HG03565 (cell line): ENCODE measurements around the gene AP2S1.
A peak's percentile ranks its signal among the peaks of the same experiment; 100 is the strongest.
"Not testable (repeated sequence)": the region's sequence is repeated elsewhere in the genome, so short reads cannot be mapped to it uniquely, and the experiment has no call there.

Source experiments
- ATAC-seq: cut with Tn5 transposase; IDR thresholded peaks from one replicate; pipeline ENCODE4 v1.9.1; 2021; ENCODE audit warnings: mild to moderate bottlenecking, moderate library complexity; ENCODE audit not compliant: unreplicated experiment

Gene AP2S1

DNA sequence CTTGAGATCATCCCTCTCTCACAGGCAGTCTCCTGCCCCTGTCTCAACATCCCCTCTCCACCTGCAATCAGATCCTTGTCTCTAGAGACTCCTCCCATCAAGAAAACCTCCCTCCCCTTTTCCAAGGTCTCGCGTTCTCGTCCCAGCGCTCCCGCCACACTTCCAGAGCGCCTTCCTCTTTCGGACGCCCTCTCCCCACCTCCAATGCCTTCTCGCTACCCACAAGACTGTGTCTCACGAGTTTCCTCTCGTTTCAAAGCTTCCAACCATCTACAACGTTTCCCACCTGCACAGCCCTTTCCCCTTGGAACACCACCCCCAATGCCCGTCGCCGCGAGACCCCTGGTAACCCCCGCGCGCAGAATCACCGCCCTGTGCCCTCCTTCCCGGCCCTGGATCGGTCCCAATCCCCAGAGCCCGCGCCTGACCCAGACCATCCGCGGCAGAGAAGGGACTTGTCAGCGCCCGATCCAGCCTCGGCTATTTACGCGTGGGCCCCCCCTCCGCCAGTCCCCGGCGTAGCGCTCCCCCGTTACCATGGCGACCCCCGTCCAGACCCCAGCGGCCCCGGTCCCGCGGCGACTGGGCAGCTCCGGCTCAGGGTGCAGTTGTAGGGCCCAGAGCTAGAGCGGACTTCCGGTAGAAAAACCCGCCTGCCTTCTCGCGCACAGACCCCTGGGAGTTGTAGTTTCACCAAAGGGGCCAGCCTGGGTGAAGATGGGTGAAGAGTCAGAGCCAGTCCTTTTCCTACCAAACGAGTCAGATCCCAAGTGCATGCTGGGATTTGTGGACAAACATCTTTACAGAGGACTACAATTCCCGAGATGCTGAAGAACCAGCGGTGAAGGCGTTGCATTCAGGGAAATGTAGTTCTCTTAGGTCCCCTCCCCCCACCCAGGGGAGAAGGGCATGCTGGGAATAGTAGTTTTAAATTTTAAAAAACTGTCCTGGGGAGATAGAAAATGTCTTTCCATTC is at the start of gene AP2S1:
TSS of gene AP2S1 (minus strand) at position 619 of the 976 bp plus-strand sequence. CDS start at position 539, 80 bp downstream.
- peak; percentile 94 for ATAC-seq

DNA sequence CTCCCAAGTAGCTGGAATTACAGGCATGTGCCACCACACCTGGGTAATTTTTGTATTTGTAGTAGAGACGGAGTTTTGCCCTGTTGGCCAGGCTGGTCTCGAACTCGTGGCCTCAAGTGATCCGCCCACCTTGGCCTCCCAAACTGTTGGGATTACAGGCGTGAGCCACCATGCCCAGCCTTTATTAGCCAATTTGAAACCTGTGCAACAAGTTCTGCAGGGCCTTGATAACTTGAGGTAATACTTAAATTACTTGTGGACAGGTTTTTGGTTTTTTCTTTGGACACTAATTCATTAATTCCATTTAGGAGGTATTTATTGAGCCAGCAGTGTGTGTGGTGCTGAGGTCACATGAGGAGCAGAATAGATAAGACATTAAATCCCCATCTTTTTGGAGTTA is 49.7 kb upstream of the AP2S1 start:
- no peak for ATAC-seq

DNA sequence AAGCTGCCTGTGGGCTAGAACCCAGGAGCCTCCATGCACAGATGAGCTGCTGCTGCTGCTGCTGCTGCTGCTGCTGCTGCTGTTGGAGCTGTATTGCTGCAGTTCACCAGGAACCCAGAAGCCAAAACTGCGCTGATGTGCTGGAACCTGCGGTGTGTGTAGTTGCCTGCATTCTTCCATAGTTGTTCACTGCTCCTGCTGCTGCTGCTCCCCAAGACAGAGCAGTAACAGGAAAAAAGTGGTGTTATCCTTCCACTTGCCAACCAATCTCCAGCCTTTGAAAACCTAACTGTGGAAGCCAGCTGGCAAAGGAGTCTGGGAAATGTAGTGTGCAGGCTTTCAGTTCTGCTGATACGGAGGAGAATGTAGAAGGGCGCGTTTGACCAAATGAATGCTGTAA is 48.1 kb upstream of the AP2S1 start:
- no peak for ATAC-seq

DNA sequence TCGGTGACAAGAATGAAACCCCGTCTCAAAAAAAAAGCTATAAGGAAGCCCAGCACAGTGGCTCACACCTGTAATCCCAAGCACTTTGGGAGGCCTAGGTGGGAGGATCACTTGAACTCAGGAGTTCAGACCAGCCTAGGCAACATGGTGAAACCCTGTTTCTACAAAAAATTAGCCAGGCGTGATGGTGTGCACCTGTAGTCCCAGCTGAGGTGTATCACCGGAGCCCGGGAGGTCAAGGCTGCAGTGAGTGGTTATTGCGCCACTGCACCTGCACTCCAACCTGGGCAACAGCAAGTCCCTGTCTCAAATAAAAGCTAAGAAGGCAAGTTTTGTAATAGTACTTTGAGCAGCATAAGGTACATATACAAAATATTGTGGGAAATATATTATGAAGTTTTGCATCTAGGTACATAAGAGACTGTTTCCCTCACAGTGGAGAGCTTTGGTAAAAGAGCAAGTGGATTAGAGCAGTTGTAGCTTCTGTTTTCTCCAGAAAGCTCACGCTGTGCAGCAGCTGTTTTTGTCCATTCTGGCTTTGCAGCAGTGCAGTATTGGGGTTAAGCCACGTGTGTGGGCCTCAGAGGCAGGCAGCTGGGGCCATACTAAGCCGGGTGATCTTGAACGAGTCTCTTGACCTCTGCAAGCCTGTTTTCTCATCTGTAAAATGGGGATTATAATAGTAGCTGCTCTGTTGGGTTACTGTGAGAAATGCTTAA is 45.6 kb upstream of the AP2S1 start:
- ATAC-seq = no peak

DNA sequence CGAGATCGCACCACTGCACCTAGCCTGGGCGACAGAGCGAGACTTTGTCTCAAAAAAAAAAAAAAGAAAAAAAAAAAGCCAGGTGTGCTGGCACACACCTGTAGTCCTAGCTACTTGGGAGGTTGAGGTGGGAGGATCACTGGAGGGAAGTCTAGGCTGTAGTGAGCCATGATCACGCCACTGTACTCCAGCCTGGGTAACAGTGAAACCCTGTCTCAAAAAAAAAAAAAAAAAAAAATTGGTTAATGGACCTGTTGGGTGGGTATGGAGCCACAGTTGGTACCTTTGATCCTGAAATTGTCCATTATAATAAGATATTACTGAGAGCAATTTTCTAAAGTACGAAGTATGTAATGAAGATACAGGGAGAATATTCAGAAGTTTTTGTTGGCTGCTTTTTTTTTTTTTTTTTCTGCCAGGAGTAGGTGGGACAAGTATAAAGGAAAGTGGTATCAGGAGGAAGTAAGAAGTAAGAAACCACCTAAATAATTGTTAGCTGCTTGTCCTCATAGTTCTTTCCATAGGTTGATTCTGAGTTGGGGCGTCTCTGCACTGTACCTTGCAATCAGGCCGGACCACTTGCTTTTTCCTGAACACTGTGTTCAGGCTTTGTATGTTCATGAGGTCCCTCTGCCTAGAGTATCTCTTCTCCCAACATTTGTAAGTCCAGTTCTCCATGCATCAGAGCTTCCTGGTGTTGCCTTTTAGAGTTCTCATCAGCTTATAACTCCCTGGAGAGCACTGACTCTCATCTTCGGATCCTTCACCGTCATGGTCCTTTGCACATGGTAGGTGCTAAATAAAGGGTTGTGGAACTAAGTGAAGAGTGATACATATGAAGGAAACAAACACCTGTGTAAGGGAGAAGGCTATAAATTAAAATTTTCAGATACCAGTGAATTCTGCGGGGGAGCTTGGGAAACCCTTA is 41.9 kb upstream of the AP2S1 start:
- no peak for ATAC-seq

DNA sequence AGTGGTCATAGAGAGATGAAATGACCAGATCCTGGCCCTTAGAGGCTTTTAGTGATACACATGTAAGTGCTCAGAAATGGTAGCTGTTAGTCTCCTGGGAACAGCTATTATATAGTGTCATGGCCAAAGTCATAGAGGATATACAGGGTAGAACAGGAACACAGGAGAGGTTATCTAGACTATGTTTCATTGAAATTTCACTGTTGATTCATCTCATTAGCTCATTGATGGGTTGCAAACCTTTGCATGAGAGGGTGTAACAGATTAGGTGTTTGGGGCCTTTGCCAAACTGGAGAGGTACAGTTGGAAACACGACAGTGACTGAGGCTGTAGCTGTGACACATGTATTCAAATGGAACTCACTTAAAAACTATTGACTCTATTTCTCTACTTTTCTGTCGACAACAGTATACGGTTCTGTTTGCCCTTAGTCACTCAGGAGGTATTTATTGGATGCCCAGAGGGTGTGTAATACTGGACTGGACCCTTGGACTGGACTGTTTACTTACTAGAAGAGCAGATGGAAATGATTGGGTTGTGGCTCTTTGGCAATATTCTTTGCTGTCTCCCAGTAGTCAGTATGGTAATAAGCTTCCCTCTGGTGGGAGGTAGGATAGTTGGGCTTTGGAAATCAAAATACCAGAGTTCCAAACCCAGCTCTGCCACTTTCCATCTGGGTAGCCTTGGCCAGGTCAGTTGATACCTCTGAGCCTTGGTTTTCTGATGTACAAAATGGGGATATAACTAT is 40.0 kb upstream of the AP2S1 start:
- ATAC-seq = no peak

DNA sequence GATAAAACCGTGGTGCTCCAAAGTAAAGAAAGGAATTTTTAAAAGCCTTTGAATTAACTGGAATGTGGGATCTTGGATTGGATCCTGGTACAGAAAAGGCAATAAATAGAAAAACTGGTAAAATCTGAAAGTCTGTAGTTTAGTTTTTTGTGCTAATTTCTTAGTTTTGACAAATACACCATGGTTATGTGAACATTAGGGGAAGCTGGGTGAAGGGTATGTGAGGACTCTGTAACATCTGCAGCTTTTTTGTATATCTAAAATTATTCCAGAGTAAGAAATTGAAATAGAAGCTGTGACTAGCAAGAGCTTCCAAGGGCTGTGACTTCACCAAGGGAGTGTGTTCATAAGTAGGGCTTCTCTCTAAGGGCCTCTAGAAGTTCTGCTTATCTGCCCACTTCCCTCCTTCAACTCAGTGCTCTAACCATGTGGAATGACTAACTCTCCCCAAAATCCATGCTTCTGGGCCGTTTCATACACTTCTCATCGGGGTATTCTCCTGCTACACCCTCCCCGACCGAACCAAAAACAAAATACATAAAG is 36.7 kb upstream of the AP2S1 start:
- ATAC-seq = no peak

DNA sequence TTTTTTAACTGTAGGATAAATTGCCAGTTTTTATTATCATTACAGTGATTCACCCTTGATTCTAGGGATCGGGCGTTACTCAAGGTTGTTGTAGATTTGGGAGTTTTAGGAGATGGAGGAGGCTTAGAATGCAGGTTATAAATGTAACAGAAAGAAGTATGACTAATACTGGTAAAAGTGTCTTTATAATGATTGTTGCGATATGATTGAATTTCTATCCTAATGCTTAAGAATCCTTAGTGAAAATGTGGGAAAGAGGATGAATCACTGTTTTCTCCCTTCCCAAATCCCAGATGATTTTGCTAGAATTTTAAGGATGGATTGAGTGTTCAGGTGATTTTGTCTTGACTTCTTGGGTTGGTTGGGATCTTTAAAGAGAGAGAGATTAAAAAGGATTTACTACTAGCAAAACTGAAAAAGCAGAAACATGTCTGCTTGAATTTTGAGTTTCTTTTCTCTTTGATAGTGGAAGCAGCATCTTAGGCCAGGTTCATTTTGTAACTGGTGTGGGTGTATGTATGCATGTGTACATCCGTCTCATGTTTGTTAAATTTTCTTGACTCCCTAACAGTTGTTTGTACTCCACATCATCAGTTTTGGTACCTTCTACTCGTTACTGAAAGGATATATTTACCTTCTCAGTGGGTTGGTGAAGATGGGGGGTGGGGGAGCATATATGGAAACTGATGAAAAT is 36.0 kb upstream of the AP2S1 start:
- ATAC-seq = no peak

DNA sequence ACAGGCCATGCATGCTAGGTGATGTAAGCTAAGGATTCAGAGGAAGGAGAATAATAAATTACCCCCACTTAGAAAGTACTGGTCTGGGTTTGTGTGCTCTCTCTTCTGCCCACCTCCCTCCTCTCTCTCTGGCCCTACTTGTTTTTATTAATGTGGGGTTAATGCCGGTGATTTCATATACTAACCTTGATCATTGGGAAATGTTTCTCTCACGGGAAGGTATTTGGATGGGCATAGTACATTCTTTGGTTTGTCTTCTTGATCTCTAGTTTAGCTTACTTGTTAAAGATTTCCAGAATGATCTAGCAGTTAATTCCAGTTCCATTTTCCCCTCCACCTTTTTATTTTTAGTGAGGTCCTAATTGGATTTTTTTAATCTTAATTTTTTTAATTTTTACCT is 34.8 kb upstream of the AP2S1 start:
- ATAC-seq = no peak

DNA sequence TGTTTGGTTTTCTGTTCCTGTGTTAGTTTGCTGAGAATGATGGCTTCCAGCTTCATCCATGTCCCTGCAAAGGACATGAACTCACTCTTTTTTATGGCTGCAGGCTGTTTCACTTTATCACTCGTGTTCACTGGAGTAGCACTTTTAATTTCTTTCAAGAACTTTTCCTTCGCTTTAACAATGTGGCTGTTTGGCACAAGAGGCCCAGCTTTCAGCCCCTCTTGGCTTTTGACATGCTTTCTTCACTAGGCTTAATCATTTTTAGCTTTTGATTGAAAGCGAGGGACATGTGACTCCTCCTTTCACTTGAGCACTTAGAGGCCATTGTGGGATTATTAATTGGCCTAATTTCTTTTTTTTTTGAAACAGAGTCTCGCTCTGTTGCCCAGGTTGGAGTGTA is 32.1 kb upstream of the AP2S1 start:
- not testable (repeated sequence) for ATAC-seq

DNA sequence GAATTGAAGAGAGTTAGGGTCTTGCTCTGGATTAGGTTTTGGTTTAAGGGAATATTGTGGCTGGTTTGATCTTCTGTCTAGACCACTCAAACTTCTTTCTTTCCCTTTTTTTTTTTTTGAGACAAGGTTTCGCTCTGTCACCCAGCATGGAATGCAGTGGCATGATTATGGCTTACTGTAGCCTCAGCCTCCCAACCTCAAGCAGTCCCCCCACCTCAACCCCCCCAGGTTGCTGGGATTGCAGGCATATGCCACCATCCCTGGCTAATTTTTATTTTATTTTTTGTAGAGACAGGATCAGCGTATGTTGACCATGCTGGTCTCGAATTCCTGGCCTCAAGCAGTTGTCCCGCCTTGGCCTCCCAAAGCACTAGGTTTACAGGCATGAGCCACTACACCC is 31.4 kb upstream of the AP2S1 start:
- ATAC-seq = no peak

DNA sequence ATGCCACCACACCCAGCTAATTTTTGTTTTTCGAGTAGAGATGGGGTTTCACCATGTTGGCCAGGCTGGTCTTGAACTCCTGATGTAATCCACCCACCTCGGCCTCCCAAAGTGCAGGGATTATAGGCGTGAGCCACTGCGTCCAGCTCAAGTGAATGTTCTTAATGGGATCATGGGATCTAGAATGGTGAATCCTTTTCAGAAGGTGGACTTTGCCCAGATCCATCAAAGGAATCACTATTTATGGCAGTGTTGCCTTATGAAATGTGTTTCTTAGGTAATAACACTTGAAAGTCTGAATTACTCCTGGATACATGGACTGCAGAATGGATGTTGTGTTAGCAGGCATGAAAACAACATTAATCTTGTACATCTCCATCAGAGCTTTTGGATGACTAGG is 30.4 kb upstream of the AP2S1 start:
- no peak for ATAC-seq

DNA sequence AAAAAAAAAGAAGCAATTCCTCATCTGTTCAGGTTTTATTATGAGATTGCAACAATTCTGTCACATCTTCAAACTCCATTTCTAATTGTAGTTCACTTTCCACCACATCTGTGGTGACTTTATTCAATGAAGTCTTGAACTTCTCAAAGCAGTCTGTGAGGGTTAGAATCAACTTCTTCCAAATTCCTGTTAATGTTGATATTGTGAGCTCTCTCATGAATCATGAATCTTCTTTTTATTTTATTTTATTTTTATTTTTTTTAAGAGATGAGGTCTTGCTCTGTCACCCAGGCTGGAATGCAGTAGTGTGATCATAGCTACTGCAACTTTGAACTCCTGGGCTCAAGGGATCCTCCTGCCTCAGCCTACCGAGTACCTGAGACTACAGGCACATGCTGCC is 29.8 kb upstream of the AP2S1 start:
- ATAC-seq = no peak

DNA sequence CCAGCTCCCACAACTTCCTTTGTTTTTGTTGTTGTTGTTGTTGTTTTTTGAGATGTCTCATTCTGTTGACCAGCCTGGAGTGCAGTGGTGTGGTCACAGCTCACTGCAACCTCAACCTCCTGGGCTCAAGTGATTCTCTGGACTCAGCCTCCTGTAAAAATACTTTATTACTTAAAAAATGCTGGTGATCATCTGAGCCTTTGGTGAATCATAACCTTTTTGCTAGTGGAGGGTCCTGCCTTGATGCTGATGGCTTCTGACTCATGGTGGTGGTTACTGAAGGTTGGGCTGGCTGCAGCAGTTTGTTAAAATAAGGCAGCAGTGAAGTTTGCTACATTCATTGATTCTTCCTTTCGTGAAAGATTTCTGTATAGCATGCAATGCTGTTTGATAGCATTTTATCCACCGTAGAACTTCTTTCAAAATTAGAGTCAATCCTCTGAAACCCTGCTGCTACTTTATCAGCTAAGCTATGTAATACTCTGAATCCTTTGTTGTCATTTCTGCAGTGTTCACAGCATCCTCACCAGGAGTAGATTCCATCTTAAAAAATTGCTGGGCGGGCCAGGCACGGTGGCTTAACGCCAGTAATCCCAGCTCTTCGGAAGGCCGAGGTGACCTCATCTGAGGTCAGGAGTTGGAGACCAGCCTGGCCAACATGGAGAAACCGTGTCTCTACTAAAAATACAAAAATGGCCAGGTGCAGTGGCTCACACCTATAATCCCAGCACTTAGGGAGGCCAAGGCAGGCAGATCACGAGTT is 28.1 kb upstream of the AP2S1 start:
- ATAC-seq = no peak

DNA sequence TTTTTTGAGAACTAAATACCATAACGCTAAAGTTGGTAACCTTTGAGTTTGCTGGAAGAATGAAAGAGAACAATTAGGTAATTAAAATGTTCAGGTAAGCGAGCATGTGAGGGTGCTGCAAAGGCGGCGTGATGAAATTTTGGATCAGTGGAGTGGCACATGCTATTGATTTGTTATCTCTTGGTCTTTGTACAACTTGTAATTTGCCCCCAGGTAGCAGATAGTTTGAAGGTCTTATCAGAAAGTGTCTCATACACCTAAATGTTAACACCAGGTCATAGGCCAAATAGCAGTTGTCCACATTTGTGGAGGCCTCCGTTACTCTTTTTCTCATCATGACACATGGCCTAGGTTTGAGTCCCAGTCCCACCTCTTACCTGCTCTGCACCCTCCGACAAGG is 25.0 kb upstream of the AP2S1 start:
- no peak for ATAC-seq

DNA sequence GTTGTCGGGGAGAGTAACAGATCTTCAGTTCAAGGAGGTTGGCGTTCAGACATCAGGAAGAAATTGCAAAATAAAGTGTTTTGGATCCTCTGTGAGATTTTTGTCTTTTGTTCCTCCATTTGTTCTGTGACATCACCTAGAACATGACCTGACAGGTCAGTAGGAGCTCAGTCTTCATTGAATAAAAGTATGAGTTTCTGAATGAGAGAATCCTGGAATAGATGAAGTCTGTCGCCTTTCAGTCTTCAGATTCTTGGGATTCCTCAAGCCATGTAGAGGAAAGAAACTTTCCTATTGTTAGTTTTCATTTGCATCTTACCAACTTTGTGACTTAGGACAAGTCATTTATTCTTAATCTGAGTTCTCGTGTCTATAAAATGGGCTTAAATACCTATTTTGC is 24.6 kb upstream of the AP2S1 start:
- ATAC-seq = no peak

DNA sequence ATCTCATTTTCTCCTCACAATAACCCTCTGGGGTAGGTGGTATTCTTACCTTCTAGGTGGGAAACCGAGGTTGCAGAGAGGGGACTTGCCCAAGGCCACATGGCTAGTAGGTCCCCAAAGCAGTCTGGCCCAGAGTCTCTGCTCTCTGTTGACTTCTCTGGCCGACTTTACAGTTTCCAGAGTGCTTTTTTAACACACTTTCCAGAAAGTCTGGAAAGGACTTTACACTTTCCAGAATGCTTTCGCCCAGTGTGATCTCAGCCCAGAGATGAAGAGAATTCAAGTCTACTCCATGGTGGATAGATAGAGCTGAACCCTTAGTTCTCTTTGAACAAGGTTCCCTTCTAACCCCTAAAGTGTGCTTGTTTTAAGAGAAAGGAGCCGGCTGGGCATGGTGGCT is 22.3 kb upstream of the AP2S1 start:
- ATAC-seq = no peak

DNA sequence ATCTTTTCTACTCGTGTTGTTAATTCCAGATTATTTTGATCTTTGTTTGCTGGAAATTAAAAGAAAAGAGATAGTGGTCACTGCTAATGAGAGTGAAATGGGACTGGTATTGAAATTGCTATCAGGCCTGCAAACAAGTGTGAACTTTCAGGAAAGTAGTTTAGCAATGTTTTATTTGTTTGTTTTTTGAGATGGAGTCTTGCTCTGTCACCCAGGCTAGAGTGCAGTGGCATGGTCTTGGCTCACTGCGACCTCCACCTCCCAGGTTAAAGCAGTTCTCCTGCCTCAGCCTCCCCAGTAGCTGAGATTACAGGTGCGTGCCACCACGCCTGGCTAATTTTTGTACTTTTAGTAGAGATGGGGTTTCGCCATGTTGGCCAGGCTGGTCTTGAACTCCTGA is 20.5 kb upstream of the AP2S1 start:
- not testable (repeated sequence) for ATAC-seq
